BJ (cell line): ENCODE measurements around the gene CD99. TPM values are rescaled to one million over a fixed set of nuclear protein-coding genes. Genes with fewer than 3 reads are reported as not detected.
"Not testable (repeated sequence)": the region's sequence is repeated elsewhere in the genome, so short reads cannot be mapped to it uniquely, and the experiment has no call there.

Source experiments
- CTCF ChIA-PET: fragments of 350-600 bp; formaldehyde crosslinking; extraction: SDS; loops from one replicate; lab custom pipeline; 2021; ENCODE audit warnings: antibody characterized with exemption, inconsistent platforms; lab: Yijun Ruan, JAX
- POLR2A ChIA-PET: fragments of 300-600 bp; sonication (Branson Sonifier 250); formaldehyde crosslinking; extraction: SDS; loops from one replicate; lab custom pipeline; 2021; ENCODE audit warnings: antibody characterized with exemption; lab: Charles Lee
- DNase-seq: peaks from one replicate; pipeline ENCODE4 v3.0.0-alpha.2; 2011; ENCODE audit warnings: low read depth
- H3K27me3 ChIP-seq: 2 replicates; pipeline ENCODE4 v1.6.0; 2011; ENCODE audit warnings: low read length; ENCODE audit not compliant: control insufficient read depth, insufficient read depth
- H3K36me3 ChIP-seq: 2 replicates; pipeline ENCODE4 v1.5.1; 2011; ENCODE audit warnings: low read length; ENCODE audit not compliant: control insufficient read depth, insufficient read depth
- H3K4me3 ChIP-seq: 2 replicates; pipeline ENCODE4 v1.5.1; 2011; ENCODE audit warnings: low read depth, mild to moderate bottlenecking, control low read depth, low read length
- polyA plus RNA-seq: library from polyadenylated mRNA; depleted of rRNA; stranded (reverse); fragments of >200 nt; gene quantifications from 2 replicates; pipeline ENCODE4 v1.2.3, GENCODE V29; 2011
- TF ChIP-seq, protein P1 (sequence below): IDR thresholded peaks from 2 replicates; pipeline ENCODE4 v1.5.1; 2011; ENCODE audit warnings: low read depth, mild to moderate bottlenecking, control low read depth, inconsistent platforms, low read length, moderate library complexity; ENCODE audit not compliant: insufficient read depth

The CD99 gene
- polyA plus RNA-seq, 1 experiment, result 479 TPM

DNA sequence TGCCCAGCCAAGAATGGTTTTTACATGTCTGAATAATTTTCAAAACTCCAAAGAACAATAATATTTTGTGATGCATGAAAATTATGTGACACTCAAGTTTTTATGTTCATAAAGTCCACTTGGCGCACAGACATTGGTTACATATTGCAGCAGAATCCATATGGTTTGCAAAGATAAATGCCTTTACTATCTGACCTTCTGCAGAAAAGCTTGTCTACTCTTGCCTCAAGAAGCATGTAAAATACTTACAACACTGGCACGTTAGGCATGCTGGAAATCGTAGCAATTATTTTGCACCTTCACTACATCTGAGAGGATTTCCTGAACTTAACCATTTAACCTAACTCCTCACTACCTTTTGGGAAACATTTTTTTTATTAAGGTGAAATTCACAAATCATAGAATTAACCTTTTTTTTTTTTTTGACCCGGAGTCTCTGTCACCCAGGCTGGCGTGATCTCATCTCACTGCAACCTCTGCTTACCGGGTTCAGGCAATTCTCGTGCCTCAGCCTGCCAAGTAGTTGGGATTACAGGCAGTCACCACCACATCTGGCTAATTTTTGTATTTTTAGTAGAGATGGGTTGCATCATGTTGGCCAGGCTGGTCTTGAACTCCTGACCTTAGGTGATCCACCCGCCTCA lies 57.2 kb downstream of the CD99 start:
- DNase-seq, result no peak
- ChIA-PET POLR2A (no interaction called here), CTCF (no interaction called here)

GRCh38 chrX:2748815-2749188 lies 57.7 kb downstream of the CD99 start:
- CTCF ChIA-PET, result no interaction called here
- POLR2A ChIA-PET, result no interaction called here
- Histone ChIP-seq H3K36me3 (0 out of 2 replicates have a peak, but pooled peaks cover under 1% of the 10 kb centered on the region), H3K27me3 (no peaks in the 10 kb centered on the region), H3K4me3 (no peak overlapping the region)
- DNase-seq, result no peak
- TF ChIP-seq, protein P1, sequence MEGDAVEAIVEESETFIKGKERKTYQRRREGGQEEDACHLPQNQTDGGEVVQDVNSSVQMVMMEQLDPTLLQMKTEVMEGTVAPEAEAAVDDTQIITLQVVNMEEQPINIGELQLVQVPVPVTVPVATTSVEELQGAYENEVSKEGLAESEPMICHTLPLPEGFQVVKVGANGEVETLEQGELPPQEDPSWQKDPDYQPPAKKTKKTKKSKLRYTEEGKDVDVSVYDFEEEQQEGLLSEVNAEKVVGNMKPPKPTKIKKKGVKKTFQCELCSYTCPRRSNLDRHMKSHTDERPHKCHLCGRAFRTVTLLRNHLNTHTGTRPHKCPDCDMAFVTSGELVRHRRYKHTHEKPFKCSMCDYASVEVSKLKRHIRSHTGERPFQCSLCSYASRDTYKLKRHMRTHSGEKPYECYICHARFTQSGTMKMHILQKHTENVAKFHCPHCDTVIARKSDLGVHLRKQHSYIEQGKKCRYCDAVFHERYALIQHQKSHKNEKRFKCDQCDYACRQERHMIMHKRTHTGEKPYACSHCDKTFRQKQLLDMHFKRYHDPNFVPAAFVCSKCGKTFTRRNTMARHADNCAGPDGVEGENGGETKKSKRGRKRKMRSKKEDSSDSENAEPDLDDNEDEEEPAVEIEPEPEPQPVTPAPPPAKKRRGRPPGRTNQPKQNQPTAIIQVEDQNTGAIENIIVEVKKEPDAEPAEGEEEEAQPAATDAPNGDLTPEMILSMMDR, result no peak

More for the DNA sequence above, 57.2 kb downstream of the CD99 start:
- H3K4me3 ChIP-seq, result no peak overlapping the region
- H3K36me3 ChIP-seq, result peaks cover 4% of the 10 kb centered on the region; the same call in 1 of the 2 replicates
- TF ChIP-seq, protein P1, result no peak
- H3K27me3 ChIP-seq, result no peaks in the 10 kb centered on the region

GRCh38 chrX:2751291-2751690 lies 60.2 kb downstream of the CD99 start:
- Histone ChIP-seq H3K4me3 (no peak overlapping the region), H3K27me3 (no peaks in the 10 kb centered on the region), H3K36me3 (no peaks in the 10 kb centered on the region)
- DNase-seq, result no peak
- TF ChIP-seq, protein P1, result no peak
- CTCF ChIA-PET, result no interaction called here
- POLR2A ChIA-PET, result no interaction called here

- CTCF ChIA-PET, DNase-seq, H3K27me3 ChIP-seq, H3K4me3 ChIP-seq, H3K36me3 ChIP-seq, POLR2A ChIA-PET: not testable (repeated sequence)
Observed at GRCh38 chrX:2751874-2752300, 60.8 kb downstream of the CD99 start, which contains the start of gene XG. TSS of gene XG (plus strand) at chrX:2752040. CDS start at chrX:2752275, 235 bp downstream.

- not testable (repeated sequence) for DNase-seq
Observed at GRCh38 chrX:2752441-2752840, 61.3 kb downstream of the CD99 start.

GRCh38 chrX:2755163-2755715 lies 64.1 kb downstream of the CD99 start:
- H3K27me3 ChIP-seq, DNase-seq, CTCF ChIA-PET, H3K4me3 ChIP-seq, POLR2A ChIA-PET, H3K36me3 ChIP-seq: not testable (repeated sequence)

More at GRCh38 chrX:2752441-2752840, 61.3 kb downstream of the CD99 start:
- H3K27me3 ChIP-seq, H3K36me3 ChIP-seq, POLR2A ChIA-PET, H3K4me3 ChIP-seq, CTCF ChIA-PET: not testable (repeated sequence)
